Prostate gland (tissue), 1 donor: ENCODE results near the gene FADS1.

Source experiments
- POLR2A ChIP-seq: fragments of 450-650 bp; IDR thresholded peaks from one replicate; pipeline ENCODE4 v1.6.1; 2016; ENCODE audit warnings: antibody characterized with exemption, mild to moderate bottlenecking
- POLR2AphosphoS5 ChIP-seq: sonication (generic); formaldehyde crosslinking; IDR thresholded peaks from one replicate; pipeline ENCODE4 v1.6.1; 2017; ENCODE audit warnings: antibody characterized with exemption

- no peak for TF ChIP-seq POLR2A
- TF ChIP-seq POLR2AphosphoS5, result no peak
Observed at GRCh38 chr11:61762798-61763197, 54.0 kb downstream of the FADS1 start.
